Activated T-cell treated with anti-CD3 and anti-CD28 coated beads, Interleukin-2, amount 50 U/mL, for 48 hours (primary cell): ENCODE measurements around the gene CYP4F22.

Source experiments
- DNase-seq, 2 experiments: peaks; one replicate each; pipeline ENCODE4 v3.0.0-alpha.2; 2020

Gene CYP4F22

GRCh38 chr19:15538774-15539173 lies 30.4 kb downstream of the CYP4F22 start:
- DNase-seq, result no peak

- no peak for DNase-seq
Observed at GRCh38 chr19:15539638-15540037, 31.3 kb downstream of the CYP4F22 start.

- no peak for DNase-seq
Observed at GRCh38 chr19:15540435-15540834, 32.1 kb downstream of the CYP4F22 start.

GRCh38 chr19:15544283-15544682 lies 36.0 kb downstream of the CYP4F22 start:
- DNase-seq, result no peak

DNA sequence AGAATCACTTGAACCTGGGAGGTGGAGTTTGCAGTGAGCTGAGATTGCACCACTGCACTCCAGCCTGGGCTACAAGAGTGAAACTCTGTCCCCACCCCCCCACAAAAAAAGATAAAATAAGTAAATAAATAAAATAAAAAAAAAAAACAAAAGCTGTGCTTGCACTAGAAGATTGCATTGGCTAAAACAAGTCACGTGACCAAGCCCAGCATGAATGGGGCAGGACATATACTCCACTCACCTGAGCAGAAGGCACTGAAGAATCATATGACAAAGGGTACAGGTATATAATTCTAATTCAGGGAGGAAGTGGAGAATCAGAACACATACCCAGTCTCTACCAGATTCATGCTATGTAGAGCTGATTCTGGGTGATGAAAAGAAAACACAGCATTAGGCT lies 36.6 kb downstream of the CYP4F22 start:
- no peak for DNase-seq

DNA sequence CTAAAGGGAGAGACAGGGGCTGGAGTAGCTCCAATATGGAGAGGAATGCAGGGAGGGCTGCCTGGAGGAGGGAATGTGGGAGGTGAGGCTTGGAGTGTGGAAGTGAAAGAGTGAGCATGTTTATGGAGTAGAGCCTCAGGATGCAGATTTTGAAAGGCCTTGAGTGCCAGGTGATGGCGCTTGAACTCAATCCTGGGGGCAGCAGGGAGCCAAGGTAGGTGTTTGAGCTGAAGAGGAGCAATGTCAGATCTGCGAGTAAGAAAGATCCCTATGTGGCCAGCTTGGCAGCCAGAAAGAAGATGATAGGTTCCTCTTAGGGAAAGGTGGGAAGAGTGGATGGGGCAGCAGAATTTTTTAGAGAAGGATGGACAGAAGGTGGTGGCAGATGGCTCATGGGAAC lies 40.3 kb downstream of the CYP4F22 start:
- DNase-seq, result no peak

DNA sequence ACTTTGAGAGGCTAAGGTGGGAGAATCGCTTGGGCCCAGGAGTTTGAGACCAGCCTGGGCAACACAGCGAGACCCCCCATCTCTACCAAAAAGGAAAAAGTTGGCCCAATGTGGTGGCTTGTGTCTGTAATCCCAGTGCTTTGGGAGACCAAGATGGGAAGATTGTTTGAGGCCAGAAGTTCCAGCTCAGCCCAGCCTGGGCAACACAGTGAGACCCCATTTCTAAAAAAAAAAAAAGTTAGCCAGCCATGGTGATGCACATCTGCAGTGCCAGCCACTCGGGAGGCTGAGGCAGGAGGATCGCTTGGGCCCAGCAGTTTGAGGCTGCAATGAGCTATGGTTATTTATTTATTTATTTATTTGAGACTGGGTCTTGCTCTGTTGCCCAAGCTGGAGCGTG lies 41.3 kb downstream of the CYP4F22 start:
- DNase-seq, result no peak

DNA sequence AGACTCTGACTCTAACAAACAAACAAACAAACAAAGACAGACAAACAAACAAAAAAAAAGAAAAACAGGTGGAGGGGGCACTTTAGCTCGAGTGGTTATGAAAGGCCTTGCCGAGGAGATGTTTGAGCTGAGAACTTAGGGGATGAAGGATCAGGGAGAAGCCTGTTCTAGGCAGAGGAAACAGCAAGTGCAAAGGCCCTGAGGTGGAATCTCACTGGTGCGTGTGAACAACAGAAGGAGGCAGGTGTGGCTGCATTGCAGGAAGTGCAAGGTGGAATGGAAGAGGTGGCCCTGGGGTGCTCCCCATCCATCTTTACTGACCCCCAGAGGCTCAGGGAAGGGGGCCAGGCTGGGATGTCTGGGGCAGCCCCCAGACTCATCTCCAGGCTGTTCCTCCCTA lies 41.9 kb downstream of the CYP4F22 start:
- DNase-seq, result no peak

DNA sequence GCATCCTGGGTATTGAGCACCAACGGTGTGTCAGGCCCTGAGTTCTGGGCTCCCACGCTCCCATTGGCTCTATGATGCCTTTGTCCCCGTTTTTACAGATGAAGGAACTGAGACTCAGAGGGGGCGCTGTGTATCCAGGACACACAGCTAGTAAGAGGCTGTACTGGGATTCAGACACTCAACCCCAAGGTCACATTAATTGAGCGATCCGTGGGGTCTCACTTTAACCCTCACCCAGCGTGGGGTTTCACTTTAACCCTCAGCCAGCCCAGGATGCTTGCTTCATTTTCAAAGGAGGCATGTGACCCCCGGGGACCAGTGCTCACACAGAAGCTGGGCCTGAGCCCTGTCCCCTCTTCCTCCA lies 42.6 kb downstream of the CYP4F22 start:
- DNase-seq, result no peak

- DNase-seq, result peak; percentile 78 to 87
Observed at GRCh38 chr19:15551293-15552004, 43.1 kb downstream of the CYP4F22 start.

DNA sequence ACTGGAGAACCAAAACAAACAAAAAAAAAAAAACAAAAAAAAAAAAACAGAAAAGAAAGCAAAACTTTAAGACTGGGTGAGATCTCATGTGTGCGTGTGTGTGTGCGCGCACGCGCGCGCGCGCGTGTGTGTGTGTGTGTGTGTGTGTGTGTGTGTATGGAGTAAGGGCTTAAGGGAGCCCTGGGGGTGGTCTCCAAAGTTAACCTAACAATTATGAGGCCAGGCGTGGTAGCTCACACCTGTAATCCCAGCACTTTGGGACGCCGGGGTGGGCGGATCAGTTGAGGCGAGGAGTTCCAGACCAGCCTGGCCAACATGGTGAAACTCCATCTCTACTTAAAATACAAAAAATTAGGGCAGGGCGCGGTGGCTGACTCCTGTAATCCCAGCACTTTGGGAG lies 46.7 kb downstream of the CYP4F22 start:
- DNase-seq, result no peak

DNA sequence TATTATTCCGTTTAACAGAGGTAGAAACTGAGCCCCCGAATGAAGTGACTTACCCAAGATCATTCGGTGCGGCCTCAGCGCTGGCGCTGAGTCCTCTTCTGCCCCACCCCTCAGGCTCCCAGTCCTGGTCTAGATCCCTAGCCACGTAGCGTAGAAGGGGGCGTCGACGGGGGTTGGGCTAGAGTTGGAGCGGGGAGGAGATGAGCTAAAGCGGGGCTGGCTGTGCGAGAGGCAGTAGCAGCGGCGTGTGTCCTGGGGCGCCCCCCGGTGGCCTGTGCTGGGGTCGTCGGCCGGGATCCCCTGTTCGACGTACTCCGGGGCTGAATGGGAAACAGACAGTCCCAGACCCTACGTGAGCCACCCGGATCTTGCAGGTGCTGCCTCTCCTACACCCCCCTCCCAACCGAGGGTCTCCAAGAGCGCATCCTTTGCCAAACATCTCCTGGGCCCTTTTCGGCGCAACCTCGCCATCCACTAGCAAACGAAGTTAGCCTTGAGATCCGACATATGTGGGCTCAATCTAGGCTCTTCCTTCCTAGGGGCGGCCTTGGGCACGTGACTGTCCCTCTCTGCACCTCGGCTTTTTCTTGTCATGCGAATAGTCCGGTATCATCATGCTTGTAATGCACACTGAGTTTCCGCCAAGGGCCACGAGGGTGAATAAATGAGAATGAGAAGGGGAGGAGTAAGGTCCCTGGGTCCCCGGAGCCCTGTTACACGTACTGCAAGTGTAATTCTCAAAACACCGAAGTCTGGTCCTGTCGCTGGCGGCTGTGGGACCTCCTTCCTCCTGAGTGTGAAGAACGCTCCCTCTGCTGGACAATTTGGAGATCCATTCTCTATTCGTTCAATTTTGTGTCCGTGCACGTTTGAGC lies 47.7 kb downstream of the CYP4F22 start:
- DNase-seq, result peak; percentile 99 to 100

DNA sequence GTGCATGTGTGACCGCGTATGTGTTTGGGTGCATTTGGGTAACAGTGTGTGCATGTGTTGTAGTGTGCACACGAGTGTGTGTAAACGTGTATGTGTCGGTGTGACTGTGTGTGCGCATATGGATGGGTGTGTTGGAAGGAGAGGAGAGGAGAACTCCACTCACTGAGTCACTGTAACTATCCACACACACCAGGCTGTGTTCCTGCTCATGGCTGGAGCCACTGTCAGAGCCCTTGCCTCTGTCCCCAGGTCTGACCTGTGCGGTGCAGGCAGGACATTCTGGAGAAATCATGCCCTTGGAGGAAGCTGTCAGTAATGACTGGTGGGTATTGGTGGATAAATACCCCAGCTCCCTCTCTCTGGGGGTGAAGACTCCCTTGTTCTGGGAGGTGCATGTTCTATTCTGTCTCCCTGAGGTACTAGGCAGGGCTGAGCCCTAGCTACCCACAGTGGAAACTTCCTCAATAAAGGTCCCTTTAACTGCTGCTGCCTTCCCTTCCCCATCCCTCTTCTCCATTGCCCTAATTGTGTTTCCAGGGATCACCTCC lies 48.4 kb downstream of the CYP4F22 start:
- DNase-seq, result no peak

GRCh38 chr19:15557223-15557622 lies 48.9 kb downstream of the CYP4F22 start:
- DNase-seq, result no peak

- DNase-seq, result no peak
Observed at GRCh38 chr19:15562145-15562544, 53.8 kb downstream of the CYP4F22 start.

DNA sequence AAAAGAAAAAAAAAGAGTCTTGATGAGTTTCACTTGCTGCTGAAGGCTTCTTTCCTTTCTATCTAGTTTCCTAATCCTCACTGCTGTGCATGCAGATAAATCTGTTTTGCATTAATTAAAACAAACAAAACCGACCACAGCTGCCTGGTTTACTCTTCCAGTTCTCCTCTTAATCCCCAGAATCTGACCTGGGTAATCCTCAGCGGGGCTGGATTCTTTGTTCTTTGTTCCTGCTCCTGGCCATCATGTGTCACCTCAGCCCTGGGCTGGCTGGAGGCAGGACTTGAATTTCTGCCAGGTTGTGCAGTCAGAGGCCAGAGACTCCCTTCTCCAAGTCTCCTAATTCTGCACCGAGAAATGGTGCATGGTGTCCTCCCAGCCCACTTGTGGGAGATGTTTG lies 54.5 kb downstream of the CYP4F22 start:
- no peak for DNase-seq

DNA sequence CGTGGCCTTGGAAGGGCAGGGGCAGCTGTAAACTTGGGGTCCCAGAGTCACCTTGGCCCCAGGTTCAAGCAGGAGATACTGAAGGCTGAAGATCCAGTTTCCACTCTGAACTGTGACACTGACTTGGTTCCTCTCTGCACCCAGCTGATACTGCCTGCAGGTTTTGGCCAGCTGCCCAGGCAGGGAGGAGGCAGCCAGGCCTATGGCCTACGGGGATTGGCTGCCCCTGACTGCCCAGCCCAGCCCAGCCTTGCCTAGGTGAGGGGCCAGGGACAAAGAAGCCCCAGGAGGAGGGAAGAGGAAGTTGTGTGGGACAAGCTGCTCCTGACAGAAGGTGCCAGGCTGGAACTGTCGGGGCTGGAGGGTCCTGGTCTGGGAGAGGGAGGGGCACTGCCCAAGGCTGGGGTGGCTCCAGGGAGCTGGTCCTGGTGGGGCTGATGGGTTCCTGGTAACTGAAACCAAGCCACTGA lies 55.0 kb downstream of the CYP4F22 start:
- no peak for DNase-seq

DNA sequence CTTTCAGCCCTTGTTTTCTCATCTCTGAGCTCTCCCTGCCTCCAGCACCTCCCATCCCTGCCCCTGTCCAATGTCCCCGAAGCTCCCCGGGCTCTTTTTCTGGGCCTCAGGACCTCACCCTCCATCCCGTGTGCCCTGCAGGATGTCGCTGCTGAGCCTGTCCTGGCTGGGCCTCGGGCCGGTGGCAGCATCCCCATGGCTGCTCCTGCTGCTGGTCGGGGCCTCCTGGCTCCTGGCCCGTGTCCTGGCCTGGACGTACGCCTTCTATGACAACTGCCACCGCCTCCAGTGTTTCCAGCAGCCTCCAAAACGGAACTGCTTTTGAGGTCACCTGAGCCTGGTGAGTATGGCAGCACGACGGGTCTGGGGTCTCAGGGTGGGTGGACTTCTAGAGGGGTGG lies 55.6 kb downstream of the CYP4F22 start:
- no peak for DNase-seq

- no peak for DNase-seq
Observed at GRCh38 chr19:15564534-15565168, 56.3 kb downstream of the CYP4F22 start.

DNA sequence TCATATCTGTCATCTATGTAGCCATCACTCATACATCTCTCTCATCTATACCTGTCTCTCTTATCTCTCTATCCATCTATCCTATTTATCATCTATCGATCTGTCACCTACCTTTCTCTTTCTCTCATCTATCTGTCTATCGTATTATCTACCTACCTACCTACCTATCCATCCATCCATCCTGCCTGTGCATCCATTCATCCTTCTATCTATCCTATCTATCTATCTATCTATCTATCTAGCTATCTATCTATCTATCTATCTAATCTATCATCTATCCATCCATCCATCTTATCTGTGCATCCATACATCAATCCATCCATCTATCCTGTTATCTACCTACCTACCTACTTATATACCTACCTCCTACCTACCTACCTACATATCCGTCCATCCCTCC lies 62.1 kb downstream of the CYP4F22 start:
- no peak for DNase-seq

DNA sequence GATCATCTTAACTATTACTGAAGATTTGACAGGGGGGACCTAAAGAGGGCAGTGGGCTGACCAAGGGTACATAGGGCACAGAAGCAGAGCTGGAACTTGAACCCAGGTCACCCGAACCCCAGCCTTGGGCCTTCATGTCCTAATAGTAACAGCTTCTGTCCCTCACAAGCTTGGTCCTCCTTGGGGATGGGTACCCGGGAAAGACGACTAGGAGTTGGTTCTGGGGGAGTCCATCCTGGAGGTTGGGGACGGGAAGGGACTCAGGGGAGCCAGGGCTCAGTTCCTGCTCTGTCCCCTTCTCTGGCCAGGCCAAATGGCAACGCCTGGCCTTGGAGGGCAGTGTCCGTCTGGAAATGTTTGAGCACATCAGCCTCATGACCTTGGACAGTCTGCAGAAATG lies 67.1 kb downstream of the CYP4F22 start:
- no peak for DNase-seq

- DNase-seq, result no peak
Observed at GRCh38 chr19:15576526-15577156, 68.3 kb downstream of the CYP4F22 start.

DNA sequence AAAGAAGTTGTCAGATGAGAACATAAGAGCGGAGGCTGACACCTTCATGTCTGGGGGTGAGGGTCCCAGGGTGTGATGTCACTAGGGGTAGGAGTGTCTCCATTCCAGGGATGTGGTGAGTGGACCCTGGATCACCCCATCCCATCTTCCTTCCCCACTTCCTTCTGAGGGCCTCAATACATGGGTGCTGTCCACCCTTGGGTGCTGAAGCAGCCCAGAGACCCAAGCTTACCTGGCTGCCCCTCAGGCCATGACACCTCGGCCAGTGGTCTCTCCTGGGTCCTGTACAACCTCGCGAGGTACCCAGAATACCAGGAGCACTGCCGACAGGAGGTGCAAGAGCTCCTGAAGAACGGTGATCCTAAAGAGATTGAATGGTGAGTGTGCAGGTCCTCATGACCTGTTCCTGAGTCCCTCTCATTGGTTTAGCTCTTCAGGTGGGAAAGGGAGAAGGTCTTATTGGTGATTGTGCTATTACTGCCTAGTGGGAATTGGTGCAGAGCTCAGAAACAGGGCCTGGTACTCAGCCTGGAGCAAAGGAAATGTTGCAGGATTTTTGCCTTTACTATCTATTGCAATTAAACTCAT lies 69.0 kb downstream of the CYP4F22 start:
- no peak for DNase-seq
